A549 (cell line): ENCODE results near the gene BSDC1.

Experiments
- CTCF ChIP-seq: fragments of >200 bp; sonication (Bioruptor Twin); formaldehyde crosslinking; IDR thresholded peaks from 3 replicates; pipeline ENCODE4 v1.5.1; 2016
- MAX ChIP-seq: IDR thresholded peaks from 2 replicates; pipeline ENCODE4 v1.6.1; 2012
- MYC ChIP-seq: IDR thresholded peaks from 2 replicates; pipeline ENCODE4 v1.6.1; 2012; ENCODE audit warnings: mild to moderate bottlenecking, inconsistent platforms, low read length, improper control_type of control experiment, borderline replicate concordance
- POLR2A ChIP-seq: IDR thresholded peaks from 2 replicates; pipeline ENCODE4 v1.6.1; 2012; ENCODE audit warnings: mild to moderate bottlenecking, low read length

GRCh38 chr1:32352831-32353383, 41.3 kb downstream of the BSDC1 start:
- no peak for TF ChIP-seq CTCF
- TF ChIP-seq MAX = no peak
- no peak for TF ChIP-seq MYC
- no peak for TF ChIP-seq POLR2A
